Ishikawa (cell line): Measurements from ENCODE around the gene SDK2.

Experiments used
- CEBPB ChIP-seq: IDR thresholded peaks from 2 replicates; pipeline ENCODE4 v1.6.1; 2012
- CREB1 ChIP-seq: IDR thresholded peaks from 2 replicates; pipeline ENCODE4 v1.6.1; 2012; ENCODE audit warnings: low read depth
- EGR1 ChIP-seq: IDR thresholded peaks from 2 replicates; pipeline ENCODE4 v1.6.1; 2012
- EP300 ChIP-seq: IDR thresholded peaks from 2 replicates; pipeline ENCODE4 v1.6.1; 2012; ENCODE audit warnings: borderline replicate concordance
- FOXM1 ChIP-seq: IDR thresholded peaks from 2 replicates; pipeline ENCODE4 v1.6.1; 2012; ENCODE audit warnings: low read depth, borderline replicate concordance
- NFIC ChIP-seq: IDR thresholded peaks from 2 replicates; pipeline ENCODE4 v1.6.1; 2012
- RAD21 ChIP-seq: IDR thresholded peaks from 2 replicates; pipeline ENCODE4 v1.6.1; 2012; ENCODE audit warnings: low read depth
- TAF1 ChIP-seq: IDR thresholded peaks from 2 replicates; pipeline ENCODE4 v1.6.1; 2012; ENCODE audit warnings: low read depth, mild to moderate bottlenecking
- TCF12 ChIP-seq: IDR thresholded peaks from 2 replicates; pipeline ENCODE4 v1.6.1; 2012; ENCODE audit warnings: low read depth
- TEAD4 ChIP-seq: IDR thresholded peaks from 2 replicates; pipeline ENCODE4 v1.6.1; 2012
- YY1 ChIP-seq: IDR thresholded peaks from 2 replicates; pipeline ENCODE4 v1.6.1; 2012; ENCODE audit warnings: low read depth
- ZBTB7A ChIP-seq: IDR thresholded peaks from 2 replicates; pipeline ENCODE4 v1.6.1; 2012; ENCODE audit warnings: low read depth
- TF ChIP-seq, protein P1 (sequence below): IDR thresholded peaks from 2 replicates; pipeline ENCODE4 v1.6.1; 2012
- TF ChIP-seq, protein P2 (sequence below): IDR thresholded peaks from 2 replicates; pipeline ENCODE4 v1.6.1; 2012; ENCODE audit warnings: low read depth, mild to moderate bottlenecking
- TF ChIP-seq, protein P3 (sequence below): IDR thresholded peaks from 2 replicates; pipeline ENCODE4 v1.6.1; 2012

Gene SDK2

DNA sequence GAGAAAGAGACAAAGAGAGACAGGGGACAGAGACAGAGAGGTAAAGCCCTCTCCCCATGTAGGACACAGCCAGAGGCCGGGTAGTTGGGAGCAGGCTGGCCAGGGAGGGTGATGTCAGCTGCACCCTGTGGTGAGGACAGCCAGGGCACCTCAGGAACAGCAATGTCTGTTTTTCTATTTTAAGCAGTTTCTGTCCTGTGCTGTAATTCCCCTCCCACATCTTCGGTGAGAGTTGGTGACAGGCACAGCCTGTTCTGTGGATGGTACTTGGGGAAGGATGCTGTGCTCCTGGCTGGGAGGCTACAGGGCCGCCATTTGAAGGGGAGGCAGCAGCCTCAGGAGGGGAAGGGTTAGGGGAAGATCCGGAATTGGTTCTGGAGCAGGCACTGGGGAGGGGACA is 163.5 kb downstream of the SDK2 start:
- TF ChIP-seq, protein P1, sequence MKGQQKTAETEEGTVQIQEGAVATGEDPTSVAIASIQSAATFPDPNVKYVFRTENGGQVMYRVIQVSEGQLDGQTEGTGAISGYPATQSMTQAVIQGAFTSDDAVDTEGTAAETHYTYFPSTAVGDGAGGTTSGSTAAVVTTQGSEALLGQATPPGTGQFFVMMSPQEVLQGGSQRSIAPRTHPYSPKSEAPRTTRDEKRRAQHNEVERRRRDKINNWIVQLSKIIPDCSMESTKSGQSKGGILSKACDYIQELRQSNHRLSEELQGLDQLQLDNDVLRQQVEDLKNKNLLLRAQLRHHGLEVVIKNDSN: no peak
- TF ChIP-seq TEAD4 (no peak), TCF12 (no peak), FOXM1 (no peak), TAF1 (no peak), NFIC (no peak), ZBTB7A (no peak), CREB1 (no peak), YY1 (no peak), RAD21 (no peak), EP300 (no peak), EGR1 (no peak), CEBPB (no peak)
- TF ChIP-seq, protein P2, sequence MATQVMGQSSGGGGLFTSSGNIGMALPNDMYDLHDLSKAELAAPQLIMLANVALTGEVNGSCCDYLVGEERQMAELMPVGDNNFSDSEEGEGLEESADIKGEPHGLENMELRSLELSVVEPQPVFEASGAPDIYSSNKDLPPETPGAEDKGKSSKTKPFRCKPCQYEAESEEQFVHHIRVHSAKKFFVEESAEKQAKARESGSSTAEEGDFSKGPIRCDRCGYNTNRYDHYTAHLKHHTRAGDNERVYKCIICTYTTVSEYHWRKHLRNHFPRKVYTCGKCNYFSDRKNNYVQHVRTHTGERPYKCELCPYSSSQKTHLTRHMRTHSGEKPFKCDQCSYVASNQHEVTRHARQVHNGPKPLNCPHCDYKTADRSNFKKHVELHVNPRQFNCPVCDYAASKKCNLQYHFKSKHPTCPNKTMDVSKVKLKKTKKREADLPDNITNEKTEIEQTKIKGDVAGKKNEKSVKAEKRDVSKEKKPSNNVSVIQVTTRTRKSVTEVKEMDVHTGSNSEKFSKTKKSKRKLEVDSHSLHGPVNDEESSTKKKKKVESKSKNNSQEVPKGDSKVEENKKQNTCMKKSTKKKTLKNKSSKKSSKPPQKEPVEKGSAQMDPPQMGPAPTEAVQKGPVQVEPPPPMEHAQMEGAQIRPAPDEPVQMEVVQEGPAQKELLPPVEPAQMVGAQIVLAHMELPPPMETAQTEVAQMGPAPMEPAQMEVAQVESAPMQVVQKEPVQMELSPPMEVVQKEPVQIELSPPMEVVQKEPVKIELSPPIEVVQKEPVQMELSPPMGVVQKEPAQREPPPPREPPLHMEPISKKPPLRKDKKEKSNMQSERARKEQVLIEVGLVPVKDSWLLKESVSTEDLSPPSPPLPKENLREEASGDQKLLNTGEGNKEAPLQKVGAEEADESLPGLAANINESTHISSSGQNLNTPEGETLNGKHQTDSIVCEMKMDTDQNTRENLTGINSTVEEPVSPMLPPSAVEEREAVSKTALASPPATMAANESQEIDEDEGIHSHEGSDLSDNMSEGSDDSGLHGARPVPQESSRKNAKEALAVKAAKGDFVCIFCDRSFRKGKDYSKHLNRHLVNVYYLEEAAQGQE: no peak
- TF ChIP-seq, protein P3, sequence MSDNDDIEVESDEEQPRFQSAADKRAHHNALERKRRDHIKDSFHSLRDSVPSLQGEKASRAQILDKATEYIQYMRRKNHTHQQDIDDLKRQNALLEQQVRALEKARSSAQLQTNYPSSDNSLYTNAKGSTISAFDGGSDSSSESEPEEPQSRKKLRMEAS: no peak

DNA sequence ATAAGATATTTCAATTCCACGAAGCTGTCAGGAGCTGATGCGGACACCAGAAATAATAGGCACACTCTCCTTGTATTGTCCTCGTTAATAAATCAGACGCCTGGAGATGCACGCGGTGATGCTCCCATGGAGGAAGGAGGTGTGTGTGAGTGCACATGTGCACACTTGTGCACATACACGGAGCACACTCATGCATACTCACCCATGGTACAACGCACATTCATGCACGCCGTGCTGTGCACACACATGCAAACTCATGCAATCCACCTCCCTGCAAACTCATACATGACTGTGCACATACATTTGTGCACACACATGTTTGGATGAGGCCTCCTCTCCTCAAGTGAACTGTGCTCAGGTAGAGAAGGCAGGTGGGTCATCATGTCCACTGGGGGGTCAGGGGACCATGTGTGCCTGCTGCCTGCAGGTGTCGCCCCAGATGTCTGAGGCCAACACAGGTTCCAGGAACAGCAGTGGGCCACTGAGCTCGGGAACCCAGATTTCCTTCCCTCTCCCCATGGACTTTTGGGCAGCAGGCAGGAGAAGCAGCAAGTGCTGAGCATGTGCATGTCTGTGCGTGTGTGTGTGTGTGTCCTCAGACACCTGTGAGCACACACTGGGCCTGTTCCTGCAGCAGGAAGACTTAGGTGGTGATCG is 165.3 kb downstream of the SDK2 start:
- TF ChIP-seq FOXM1 (no peak), EP300 (no peak), RAD21 (peak; percentile 59)

DNA sequence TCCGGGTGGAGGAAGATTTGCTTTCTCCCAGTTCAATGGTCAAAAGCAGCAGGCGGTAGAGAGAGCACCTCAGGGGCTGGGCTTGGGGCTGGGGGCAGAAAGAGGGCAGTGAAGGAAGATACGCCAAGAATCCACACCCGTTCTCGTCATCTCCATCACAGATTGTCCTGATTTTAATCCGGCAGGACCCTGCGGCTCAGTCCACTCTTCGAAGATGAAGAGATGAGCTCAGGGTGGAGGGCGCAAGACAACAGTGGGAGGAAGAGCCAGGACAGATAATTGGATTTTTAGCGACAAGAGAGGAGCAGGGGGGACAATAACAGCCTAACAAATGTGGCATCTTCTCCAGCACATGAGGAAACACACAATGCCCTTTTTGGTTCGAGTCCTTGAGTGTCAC is 165.9 kb downstream of the SDK2 start:
- TF ChIP-seq, protein P1: no peak

DNA sequence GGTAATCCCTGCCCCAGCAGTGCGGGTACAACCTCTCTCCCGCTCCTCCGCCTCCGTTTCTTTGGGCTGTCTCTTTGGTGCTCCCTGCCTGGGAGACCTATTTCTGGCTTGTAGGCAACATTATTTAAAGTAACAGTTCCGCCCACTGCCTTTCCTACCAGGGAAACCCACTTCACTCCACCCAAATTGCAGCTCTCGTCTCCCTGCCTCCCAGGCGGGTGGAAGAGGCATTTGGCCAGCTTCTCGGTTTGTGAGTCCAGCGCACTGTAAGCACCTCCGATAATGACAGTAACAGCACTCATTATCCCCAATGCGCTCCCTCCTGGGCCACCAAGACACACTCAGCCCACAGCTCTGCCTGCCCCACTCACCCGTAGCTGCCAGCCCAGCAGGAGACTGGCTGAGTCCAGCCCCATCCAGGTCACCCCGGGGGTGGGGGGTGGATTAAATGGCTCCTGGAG is 167.3 kb downstream of the SDK2 start:
- TF ChIP-seq, protein P3: no peak
- TF ChIP-seq YY1 (no peak), EGR1 (no peak), TAF1 (no peak), CREB1 (no peak), CEBPB (no peak), TCF12 (no peak), FOXM1 (no peak), RAD21 (no peak), TEAD4 (no peak), NFIC (no peak), EP300 (no peak)
- TF ChIP-seq, protein P2: no peak
- TF ChIP-seq, protein P1: no peak

DNA sequence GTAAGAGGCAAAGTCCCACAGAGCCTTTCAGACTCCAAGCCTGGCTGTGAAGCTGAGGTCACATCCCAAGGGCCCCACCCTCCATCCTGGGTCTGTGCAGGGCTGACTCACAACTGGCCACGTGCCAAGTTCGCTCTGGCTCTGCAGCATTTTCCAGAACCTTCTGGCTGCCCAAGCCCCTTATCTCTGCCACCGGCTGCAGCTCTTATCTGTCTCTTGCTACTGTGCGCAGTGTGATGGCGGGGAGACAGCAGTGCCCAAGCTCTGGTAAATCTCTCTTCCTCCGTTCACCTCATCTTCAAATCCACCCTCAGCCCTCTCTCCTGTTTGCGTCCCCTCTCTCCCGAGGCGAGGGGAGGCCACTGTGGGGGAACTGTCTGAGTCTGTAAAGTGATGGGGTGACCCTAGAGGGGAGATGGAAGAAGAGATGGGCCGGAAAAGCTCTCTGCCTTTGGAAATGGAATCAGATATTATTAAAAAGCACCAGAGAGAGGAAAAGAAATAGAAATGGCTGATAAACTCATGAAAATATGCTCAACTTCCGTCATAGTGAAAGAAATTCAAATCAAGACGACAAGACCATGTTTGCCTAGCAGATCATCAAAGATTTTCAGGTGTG is 169.8 kb downstream of the SDK2 start:
- no peak for TF ChIP-seq TAF1
- TF ChIP-seq NFIC: peak; percentile 77
- TF ChIP-seq FOXM1: no peak

DNA sequence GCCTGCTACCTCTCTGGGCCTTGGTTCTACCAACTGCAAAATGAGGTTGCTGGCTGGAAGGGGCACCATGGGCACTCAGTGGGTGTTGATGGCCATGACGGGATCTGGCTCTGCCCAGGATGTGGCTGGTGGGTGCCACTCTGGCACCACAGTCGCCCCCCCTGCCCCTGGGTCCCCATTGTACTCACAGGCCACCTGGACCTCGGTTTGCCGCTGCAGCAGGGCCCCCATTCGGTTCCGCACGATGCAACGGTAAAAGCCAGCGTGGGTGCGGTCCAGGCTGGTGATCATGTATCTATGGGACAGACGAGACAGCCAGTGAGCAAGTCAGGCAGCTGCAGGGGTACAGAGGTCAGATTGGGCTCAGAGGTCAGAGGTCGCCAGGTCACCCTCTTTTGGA is 172.3 kb downstream of the SDK2 start:
- TF ChIP-seq ZBTB7A (no peak), NFIC (no peak), YY1 (no peak), EGR1 (no peak), EP300 (no peak), CEBPB (no peak), RAD21 (no peak), FOXM1 (no peak), CREB1 (no peak), TEAD4 (no peak), TCF12 (no peak), TAF1 (no peak)
- TF ChIP-seq, protein P1: no peak
- TF ChIP-seq, protein P3: no peak
- TF ChIP-seq, protein P2: no peak
